Urinary bladder (tissue), 4 donors: ENCODE results near the gene VWA1. TPM values are rescaled to one million over a fixed set of nuclear protein-coding genes. Genes with fewer than 3 reads are reported as not detected.
"Not testable (repeated sequence)": the region's sequence is repeated elsewhere in the genome, so short reads cannot be mapped to it uniquely, and the experiment has no call there.

Source experiments
- DNase-seq: peaks from one replicate; pipeline ENCODE4 v3.0.0-alpha.2; 2015; ENCODE audit errors: extremely low spot score
- H3K27ac ChIP-seq: one replicate; pipeline ENCODE4 v1.5.1; 2013; ENCODE audit warnings: low read depth, mild to moderate bottlenecking, moderate library complexity
- H3K36me3 ChIP-seq: one replicate; pipeline ENCODE4 v1.6.1; 2013; ENCODE audit warnings: mild to moderate bottlenecking, moderate library complexity; ENCODE audit not compliant: insufficient read depth
- H3K4me1 ChIP-seq: one replicate; pipeline ENCODE4 v1.6.1; 2013; ENCODE audit warnings: mild to moderate bottlenecking, moderate library complexity; ENCODE audit not compliant: insufficient read depth
- H3K4me3 ChIP-seq: one replicate; pipeline ENCODE4 v1.5.1; 2013; ENCODE audit warnings: low read depth, low read length
- WGBS: extraction: QIAGEN DNeasy Blood & Tissue Kit; methylation state at CpG from one replicate; pipeline ENCODE4 v1.1.7; 2013; 5-methylcytosine and 5-hydroxymethylcytosine counted together
- polyA plus RNA-seq: library from polyadenylated mRNA; stranded (reverse); fragments of 200-250 nt; gene quantifications from one replicate; pipeline ENCODE4 v1.2.3, GENCODE V29; 2013
- total RNA-seq: library from RNA; depleted of rRNA; stranded (reverse); fragments of >200 nt; gene quantifications from one replicate; pipeline ENCODE4 v1.2.3, GENCODE V29; 2014
- donor health status: healthy with polysubstance abuse.
- donor health status: healthy.

Gene VWA1
- total and polyA plus RNA-seq, 2 donors, result 15.2 to 214 TPM

DNA sequence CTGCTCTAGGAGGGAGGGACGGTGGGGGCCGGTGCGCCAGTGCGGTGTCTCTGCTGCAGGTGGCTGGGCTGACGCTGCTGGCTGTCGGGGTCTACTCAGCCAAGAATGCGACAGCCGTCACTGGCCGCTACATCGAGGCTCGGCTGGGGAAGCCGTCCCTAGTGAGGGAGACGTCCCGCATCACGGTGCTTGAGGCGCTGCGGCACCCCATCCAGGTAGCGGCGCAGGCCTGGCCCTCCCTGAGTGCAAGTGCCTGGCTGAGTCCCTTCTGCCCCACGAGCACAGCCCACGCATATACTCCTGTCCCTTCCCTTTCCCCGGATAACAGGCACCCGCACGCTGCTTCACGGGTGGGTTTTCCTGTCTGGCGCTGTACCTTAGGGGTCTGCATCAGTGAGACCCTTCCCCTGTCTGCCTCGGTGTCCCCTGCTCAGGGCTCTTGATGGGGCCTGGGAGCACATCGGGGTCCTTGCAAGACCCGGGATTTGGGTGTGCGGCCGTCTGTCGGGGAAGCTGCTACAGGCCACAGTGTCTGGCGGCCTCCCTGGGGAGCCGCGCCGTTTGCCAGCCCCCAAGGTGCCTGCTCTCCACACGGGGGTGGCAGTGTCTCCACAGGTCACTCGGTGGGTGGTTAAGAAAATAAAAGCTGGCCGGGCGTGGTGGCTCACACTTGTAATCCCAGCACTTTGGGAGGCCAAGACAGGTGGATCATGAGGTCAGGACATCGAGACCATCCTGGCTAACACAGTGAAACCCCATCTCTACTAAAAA, 19.0 kb downstream of the VWA1 start:
- H3K36me3 ChIP-seq, H3K27ac ChIP-seq, H3K4me1 ChIP-seq, DNase-seq, H3K4me3 ChIP-seq: not testable (repeated sequence)
- 81% methylated on average over 36 of the region's 41 CpGs for WGBS

DNA sequence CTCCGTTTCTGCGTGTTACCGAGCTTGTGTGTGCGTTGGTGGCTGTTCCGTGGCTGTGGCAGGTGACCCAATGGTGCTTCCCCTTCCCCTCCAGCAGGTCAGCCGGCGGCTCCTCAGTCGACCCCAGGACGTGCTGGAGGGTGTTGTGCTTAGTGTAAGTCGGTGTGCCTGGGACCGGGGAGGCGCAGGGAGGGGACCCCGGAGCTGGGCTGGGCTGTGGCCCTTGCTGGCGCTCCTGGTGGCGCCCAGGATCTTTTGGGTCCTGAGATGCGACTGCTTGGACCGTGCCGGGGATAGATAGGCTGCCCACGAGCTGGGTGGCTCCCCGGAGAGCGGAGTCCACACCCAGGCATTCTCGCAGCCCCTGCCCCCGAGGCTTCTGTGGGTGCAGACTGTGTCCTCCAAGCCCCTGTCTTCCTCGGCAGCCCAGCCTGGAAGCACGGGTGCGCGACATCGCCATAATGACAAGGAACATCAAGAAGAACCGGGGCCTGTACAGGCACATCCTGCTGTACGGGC, 19.9 kb downstream of the VWA1 start:
- no peak for DNase-seq
- WGBS, result 81% methylated on average over 30 of the region's 30 CpGs
- Histone ChIP-seq H3K4me1 (no peaks in the 10 kb centered on the region), H3K27ac (no peak overlapping the region), H3K4me3 (no peak overlapping the region), H3K36me3 (no peaks in the 10 kb centered on the region)

DNA sequence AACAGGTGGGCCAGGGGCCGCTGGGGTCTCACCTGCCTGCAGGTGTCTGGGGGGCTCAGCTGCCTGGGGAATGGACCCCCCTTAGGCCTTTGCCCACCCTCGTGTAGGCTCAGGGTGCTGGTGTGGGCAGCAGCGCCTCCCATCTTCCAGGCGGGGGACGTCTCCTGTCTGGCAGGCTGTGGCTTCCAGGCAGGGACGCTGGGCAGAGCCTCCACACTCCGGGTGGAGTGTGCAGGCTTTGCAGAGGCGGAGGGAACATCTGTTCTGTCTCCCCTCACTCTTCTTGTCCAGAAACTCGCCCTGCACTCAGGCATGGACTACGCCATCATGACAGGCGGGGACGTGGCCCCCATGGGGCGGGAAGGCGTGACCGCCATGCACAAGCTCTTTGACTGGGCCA, 20.4 kb downstream of the VWA1 start:
- H3K27ac ChIP-seq, DNase-seq, H3K4me3 ChIP-seq, H3K36me3 ChIP-seq, H3K4me1 ChIP-seq: not testable (repeated sequence)
- WGBS, result 54% methylated on average over 4 of the region's 15 CpGs

DNA sequence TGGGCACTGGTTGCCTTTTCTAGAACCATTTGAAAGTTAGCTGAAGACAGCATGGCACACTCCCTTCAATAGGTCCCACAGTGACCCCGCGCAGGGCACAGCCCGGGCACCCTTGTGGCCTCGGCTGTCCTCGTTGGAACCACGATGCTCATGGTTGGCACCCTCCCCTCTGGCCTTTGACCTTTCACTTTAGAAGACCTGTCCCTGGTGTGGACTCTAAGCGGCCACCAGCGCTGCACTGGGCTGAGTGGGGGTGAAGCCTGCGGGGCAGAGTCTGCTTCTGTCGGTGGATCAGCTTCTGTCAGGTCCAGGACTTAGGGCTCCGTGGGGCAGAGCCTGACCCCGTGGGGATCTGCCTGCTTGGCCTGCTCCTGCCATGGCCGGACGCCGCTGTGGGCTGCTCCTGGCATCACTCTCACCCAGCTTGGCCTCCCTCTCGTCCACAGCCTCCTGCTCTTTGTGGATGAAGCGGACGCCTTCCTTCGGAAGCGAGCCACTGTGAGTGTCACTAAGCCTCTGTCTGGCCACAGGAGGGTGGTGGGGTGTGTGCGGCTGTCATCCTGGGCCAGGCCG, 21.3 kb downstream of the VWA1 start:
- not testable (repeated sequence) for H3K4me3 ChIP-seq, H3K27ac ChIP-seq, H3K4me1 ChIP-seq, DNase-seq, H3K36me3 ChIP-seq
- WGBS, result 82% methylated on average over 19 of the region's 22 CpGs

DNA sequence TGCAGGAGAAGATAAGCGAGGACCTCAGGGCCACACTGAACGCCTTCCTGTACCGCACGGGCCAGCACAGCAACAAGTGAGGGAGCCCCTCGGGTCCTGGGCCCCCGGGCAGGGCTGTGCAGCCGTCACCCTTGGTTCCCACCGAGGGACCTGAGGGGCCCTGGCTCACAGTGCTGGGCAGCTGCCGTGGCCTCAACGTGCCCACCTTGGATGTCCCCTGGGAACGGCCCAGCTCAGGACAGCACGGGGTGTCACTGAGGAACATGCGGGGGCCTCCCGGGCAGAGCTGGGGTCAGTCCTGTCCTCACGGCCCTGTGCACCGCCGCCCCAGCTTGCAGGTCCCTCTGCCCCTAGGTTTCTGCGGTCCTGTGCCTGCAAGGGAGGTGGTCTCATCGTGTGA, 23.7 kb downstream of the VWA1 start:
- WGBS, result 91% methylated on average over 14 of the region's 19 CpGs
- not testable (repeated sequence) for H3K27ac ChIP-seq, H3K4me1 ChIP-seq, H3K4me3 ChIP-seq, DNase-seq, H3K36me3 ChIP-seq

DNA sequence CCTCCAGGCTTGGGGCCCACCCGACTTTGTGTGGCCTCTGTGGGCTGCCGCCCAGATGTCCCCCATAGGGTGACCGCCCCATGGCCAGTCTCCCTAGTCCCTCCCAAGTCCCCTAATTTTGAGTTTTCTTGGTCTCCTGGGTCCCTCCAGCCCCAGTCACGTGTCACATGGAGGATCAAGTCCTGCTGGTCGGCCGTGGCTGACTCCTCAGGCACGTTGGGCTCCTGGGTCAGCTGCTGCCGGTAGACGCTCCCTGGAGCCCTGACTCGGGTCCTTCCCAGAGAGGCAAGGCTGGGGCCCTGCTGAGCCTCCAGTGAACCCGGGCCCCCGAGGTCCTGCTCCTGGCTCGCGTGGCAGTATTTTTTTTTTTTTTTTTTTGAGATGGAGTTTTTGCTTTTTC, 24.2 kb downstream of the VWA1 start:
- not testable (repeated sequence) for H3K4me3 ChIP-seq, DNase-seq, H3K4me1 ChIP-seq, H3K27ac ChIP-seq, H3K36me3 ChIP-seq
- WGBS, result 90% methylated on average over 14 of the region's 14 CpGs

DNA sequence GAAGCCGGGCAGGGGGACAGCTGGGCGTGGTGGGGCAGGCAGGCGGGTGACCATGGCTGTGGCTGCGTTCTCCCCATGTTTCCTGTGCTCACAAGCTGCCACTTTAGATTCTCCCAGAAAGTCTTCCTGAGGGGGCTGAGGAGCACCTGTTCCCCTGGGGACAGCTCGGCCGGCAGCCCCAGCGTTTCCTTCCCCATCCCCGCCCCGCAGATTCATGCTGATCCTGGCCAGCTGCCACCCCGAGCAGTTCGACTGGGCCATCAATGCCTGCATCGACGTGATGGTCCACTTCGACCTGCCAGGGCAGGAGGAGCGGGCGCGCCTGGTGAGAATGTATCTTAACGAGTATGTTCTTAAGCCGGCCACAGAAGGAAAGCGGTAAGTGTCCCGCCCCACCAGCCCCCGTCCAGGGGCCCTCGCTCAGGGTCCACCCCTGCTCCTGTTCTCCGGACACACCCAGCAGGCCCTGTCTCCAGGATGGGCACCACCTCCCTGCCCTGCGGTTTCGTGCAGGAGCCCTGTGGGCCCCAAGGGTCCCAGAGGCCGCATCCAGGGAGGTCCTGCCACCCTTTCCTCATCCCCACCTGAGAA, 25.1 kb downstream of the VWA1 start:
- Histone ChIP-seq H3K4me3 (no peak overlapping the region), H3K27ac (no peak overlapping the region), H3K36me3 (no peaks in the 10 kb centered on the region), H3K4me1 (no peaks in the 10 kb centered on the region)
- WGBS, result 70% methylated on average over 27 of the region's 27 CpGs
- DNase-seq, result no peak

DNA sequence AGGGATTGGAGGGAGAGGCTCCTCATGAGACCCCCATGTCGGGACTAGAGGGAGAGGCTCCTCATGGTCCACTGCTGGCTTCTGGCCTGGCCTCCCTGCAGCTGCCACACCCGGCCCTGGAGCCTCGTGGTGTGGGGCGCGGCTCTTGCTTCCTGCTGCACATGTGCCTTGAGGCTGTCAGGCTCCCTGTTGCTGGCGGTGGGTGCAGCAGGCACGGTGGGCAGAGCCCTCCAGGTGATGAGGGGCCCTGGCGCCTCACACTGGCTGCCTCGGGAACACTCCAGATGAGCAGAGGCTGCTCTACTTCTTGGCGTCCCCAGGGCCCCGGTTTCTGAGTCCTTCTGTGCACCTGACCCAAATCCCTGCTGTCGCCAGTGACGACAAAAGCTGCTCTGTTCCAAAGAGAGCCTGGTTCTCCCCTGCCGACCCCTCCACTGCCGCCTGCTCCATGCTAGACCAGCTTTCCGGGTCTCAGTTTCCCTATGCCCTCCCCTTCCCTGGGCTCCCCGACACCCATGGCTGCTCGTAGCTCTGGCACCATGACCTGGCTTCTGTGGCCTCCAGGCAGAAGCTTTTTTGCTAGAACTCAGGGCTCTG, 26.3 kb downstream of the VWA1 start:
- H3K4me1 ChIP-seq, result no peaks in the 10 kb centered on the region
- H3K4me3 ChIP-seq, result no peak overlapping the region
- no peak for DNase-seq
- no peaks in the 10 kb centered on the region for H3K36me3 ChIP-seq
- 61% methylated on average over 18 of the region's 18 CpGs for WGBS
- H3K27ac ChIP-seq, result peak overlapping the region; percentile 78

DNA sequence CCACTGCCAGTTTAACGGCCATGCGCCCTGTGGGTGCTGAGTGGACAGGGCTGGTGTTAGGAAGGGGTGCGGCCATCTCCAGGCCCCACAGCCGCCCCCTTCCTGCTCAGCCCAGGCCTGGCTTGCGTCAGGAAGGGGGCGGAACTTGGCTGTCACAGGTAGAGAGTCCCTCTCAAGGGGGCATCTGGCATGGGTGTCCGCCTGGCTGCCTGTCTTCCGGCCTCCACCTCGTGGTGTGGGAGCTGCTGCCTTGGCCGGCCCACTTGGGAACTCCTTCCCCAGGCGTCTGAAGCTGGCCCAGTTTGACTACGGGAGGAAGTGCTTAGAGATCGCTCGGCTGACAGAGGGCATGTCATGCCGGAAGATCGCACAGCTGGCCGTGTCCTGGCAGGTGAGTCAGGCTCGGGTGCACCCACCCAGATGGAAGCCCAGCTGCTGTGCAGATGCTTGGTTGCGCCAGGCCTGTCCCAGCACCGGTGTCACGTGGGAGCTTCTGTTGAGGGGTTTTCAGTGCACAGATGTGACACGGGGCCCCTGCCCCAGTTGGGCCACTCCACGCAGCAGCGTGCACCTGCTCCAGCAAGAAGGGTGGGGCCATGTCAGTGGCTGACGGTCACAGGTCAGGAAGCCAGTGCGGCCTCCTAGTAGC, 27.0 kb downstream of the VWA1 start:
- WGBS, result 46% methylated on average over 26 of the region's 26 CpGs
- Histone ChIP-seq H3K36me3 (no peaks in the 10 kb centered on the region), H3K4me3 (no peak overlapping the region), H3K4me1 (no peaks in the 10 kb centered on the region), H3K27ac (peak overlapping the region; percentile 78)
- DNase-seq, result no peak

DNA sequence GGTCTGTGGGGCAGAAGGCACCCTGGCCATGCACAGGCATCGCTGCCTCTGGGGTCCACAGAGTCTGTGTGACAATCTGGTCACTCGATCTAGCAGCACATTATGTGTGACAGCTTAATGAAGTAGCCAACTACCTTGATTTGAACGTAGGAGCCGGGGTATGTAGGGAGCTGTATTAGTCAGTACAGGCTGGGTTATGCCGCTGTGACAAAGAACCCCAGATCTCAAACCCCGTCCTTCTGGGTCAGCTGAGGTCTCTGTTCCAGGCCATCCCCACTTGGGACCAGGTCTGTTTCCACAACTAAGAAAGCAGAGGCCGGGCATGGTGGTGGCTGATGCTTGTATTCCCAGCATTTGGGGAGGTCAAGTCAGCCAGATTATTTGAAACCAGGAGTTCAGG, 27.8 kb downstream of the VWA1 start:
- no peak for DNase-seq
- H3K27ac ChIP-seq, result no peak overlapping the region
- 89% methylated on average over 7 of the region's 7 CpGs for WGBS
- H3K4me3 ChIP-seq, result no peak overlapping the region
- no peaks in the 10 kb centered on the region for H3K36me3 ChIP-seq
- no peaks in the 10 kb centered on the region for H3K4me1 ChIP-seq

DNA sequence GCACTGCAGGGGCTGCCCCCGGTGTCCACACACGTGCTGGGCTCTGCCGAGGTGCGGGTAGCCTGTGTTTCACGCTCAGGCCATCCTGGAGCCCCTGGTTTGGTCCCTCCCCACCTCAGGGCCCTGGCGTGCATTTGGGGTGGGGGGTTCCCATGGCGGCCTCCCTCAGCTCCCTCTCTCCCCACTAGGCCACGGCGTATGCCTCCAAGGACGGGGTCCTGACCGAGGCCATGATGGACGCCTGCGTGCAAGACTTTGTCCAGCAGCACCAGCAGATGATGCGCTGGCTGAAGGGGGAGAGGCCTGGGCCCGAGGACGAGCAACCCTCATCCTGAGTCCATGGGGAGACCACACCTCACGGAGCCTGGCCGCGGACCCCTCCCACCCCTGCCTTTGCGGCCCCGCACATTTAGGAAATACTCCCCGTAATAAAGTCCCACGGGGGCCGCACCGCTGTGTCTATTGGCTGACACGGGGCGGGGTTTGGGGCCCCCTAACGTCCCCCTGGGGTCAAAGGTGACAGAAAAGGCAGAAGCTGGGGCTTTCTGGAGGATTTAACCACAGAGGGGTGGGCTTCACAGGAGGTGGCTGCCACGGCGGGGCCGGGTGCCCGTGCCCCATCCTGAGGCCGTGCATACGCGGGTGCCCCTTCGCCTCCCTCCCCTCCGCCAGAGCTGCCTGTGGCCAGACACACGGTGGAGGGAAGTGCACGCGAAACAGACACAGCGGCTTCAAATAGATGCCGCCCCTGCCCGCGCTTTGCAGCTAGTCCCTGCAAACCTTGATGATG, 32.9 kb downstream of the VWA1 start:
- H3K27ac ChIP-seq, H3K4me1 ChIP-seq, H3K36me3 ChIP-seq, DNase-seq, H3K4me3 ChIP-seq: not testable (repeated sequence)
- WGBS, result 80% methylated on average over 35 of the region's 44 CpGs

DNA sequence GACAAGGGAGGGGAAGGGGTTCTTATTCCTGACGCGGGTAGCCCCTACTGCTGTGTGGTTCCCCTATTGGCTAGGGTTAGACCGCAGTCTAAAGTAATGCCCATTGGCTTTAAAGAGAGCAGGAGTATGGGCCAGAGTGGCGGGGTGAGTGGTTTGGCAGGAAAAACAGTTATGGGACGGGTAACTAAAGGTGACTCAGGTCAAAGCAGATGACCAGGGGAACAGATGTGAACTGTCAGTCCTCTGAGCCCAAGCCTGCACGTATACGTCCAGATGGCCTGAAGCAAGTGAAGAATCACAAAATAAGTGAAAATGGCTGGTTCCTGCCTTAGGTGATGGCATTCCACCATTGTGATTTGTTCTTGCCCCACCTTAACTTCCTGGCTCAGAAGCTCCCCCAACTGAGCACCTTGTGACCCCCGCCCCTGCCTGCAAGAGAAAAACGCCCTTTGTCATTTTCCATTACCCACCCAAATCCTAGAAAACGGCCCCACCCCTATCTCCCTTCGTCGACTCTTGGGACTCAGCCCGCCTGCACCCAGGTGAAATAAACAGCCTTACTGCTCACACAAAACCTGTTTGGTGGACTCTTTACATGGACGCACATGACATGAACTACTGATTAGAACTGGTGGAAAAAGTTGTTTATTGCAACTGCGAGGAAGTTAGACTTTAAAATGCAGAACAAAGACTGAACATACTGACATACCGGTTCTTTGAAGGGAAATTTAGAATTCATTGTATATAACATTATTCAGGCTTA, 35.3 kb downstream of the VWA1 start:
- Histone ChIP-seq H3K4me3 (peak overlapping the region; percentile 78), H3K4me1 (no peaks in the 10 kb centered on the region), H3K36me3 (peaks cover 2% of the 10 kb centered on the region), H3K27ac (peak overlapping the region; percentile 69)
- WGBS, result 13% methylated on average over 16 of the region's 16 CpGs
- peak; percentile 2 for DNase-seq
